Fibroblast of the aortic adventitia (primary cell): Measurements from ENCODE around the gene RANBP3L. TPM values are rescaled to one million over a fixed set of nuclear protein-coding genes. Genes with fewer than 3 reads are reported as not detected.

Experiments
- DNase-seq: peaks from one replicate; pipeline ENCODE4 v3.0.0-alpha.2; 2010; ENCODE audit warnings: low read depth
- H3K4me3 ChIP-seq: 2 replicates; pipeline ENCODE4 v1.5.1; 2011; ENCODE audit warnings: low read depth, mild to moderate bottlenecking, control low read depth, low read length, moderate library complexity
- CTCF ChIP-seq: IDR thresholded peaks from 2 replicates; pipeline ENCODE4 v1.5.1; 2011; ENCODE audit warnings: mild to moderate bottlenecking, low read length, control low read depth, inconsistent platforms; ENCODE audit not compliant: insufficient read depth
- total RNA-seq: library from RNA; depleted of rRNA; stranded (reverse); fragments of >200 nt; gene quantifications from 2 replicates; pipeline ENCODE4 v1.2.3, GENCODE V29; 2012; ENCODE audit warnings: low replicate concordance

RANBP3L gene
- total RNA-seq, 1 donor = 0.27 TPM

DNA sequence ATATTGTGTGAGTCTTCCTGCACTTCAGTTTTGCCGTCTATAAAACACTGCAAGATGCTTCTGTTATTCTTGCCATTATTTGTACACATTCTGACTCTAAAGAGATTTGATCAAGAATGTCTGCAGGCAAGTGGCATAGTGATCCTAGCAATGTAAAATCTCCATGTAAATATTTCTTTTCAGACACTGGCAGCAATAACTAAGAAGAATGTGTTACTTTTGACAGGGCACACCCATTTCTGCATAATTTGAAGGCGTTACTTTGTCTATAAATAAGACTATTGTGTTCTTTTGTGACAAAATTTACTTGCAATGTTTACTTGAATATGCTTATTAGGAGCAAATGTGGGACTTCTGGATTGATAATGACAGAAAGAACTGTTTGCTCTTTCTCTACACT, 20.1 kb downstream of the RANBP3L start:
- no peak for DNase-seq
- TF ChIP-seq CTCF = no peak
- no peak overlapping the region for H3K4me3 ChIP-seq

- peak; percentile 47 for DNase-seq
- no peak overlapping the region for H3K4me3 ChIP-seq
- no peak for TF ChIP-seq CTCF
These were observed 22.5 kb downstream of the RANBP3L start for GRCh38 chr5:36279054-36279698.

DNA sequence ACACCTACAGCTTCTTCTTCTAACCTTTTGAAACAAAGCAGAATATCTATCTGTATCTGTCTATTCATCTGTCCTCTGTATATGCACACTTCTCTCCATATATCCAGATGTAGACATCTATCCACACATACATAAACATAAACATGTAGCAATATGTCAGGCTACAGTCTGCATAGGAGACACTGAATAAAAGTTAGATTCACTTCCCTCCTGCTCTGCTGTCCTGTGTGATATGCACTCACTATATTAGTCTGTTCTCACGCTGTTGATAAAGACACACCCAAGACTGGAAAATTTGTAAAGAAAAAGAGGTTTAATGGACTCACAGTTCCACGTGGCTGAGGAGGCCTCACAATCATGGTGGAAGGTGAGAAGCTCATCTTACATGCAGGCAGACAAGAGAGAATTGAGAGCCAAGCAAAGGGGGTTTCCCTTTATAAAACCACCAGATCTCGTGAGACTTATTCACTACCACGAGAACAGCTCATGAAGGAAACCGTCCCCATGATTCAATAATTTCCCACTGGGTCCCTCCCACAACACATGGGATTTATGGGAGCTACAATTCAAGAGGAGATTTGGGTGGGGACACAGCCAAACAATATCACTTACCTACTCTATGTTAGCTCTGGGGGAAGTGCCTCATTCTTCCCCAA, 24.1 kb downstream of the RANBP3L start:
- H3K4me3 ChIP-seq = no peak overlapping the region
- no peak for TF ChIP-seq CTCF
- DNase-seq = no peak

DNA sequence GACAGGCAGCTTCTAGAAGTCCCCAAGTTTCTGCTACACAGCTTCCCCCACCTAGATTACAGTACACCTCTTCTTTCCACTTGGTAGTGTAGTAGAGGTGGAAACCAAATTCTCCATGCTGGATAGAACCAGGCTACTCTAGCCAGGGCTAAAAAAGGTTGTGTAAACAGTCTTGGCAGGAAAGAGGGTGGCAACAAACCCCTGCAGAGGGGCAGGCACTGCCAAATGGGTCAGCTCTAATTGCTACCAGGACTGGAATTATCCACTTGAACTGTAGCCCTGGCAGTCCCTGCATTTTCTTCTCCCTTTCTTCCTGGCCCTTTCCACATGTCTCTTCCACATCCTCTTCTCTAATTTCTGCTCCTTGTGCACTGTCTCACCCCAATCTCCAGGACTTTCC, 24.8 kb downstream of the RANBP3L start:
- TF ChIP-seq CTCF = no peak
- no peak for DNase-seq
- H3K4me3 ChIP-seq = no peak overlapping the region

GRCh38 chr5:36273809-36274526, 27.7 kb downstream of the RANBP3L start:
- no peak for DNase-seq
- TF ChIP-seq CTCF = no peak

DNA sequence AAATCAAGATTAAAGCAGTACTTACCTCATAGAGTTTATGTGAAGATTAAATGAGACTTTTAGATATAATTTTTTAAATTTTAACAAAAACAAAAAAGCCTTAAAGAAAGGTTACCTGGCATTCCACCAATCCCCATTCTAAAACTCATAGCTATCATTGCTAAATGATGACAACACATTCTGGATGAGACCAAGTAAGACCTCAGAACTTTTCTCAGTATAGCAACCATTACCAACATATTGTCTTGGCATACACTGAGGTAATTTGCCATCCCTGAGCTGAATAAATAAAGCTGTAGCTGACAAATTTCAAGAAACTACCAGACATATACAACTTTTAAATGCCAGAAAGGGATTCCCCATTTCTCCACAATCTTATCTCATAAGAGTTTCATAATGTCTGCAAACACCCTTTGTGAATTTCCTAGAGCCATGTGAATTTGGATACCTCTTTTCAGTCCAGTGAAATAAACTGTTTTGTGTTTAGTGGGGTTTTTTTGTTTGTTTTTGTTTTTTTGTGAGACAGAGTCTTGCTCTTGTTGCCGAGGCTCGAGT, 29.5 kb downstream of the RANBP3L start:
- TF ChIP-seq CTCF = no peak
- H3K4me3 ChIP-seq = no peak overlapping the region
- DNase-seq = peak; percentile 44

More at GRCh38 chr5:36273809-36274526, 27.7 kb downstream of the RANBP3L start:
- H3K4me3 ChIP-seq = no peak overlapping the region
